ENCODE results near the gene ARHGAP6.
"Not testable (repeated sequence)": the region's sequence is repeated elsewhere in the genome, so short reads cannot be mapped to it uniquely, and the experiment has no call there.

The ARHGAP6 gene

GRCh38 chrX:11519234-11519633 lies 146.5 kb downstream of the ARHGAP6 start:
- DNase-seq (ENCODE audit: low spot score): not testable (repeated sequence)

- no peak for DNase-seq (ENCODE audit: low spot score)
Measured at GRCh38 chrX:11509786-11510185, 155.9 kb downstream of the ARHGAP6 start.

- no peak for DNase-seq (ENCODE audit: low spot score)
Measured at GRCh38 chrX:11504234-11504633, 161.5 kb downstream of the ARHGAP6 start.

GRCh38 chrX:11499076-11500044 lies 166.4 kb downstream of the ARHGAP6 start:
- DNase-seq (ENCODE audit: low spot score): no peak

DNA sequence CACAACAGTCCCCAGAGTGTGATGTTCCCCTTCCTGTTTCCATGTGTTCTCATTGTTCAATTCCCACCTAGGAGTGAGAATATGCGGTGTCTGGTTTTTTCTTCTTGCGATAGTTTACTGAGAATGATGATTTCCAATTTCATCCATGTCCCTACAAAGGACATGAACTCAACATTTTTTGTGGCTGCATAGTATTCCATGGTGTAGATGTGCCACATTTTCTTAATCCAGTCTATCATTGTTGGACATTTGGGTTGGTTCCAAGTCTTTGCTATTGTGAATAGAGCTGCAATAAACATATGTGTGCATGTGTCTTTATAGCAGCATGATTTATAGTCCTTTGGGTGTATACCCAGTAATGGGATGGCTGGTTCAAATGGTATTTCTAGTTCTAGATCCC lies 174.3 kb downstream of the ARHGAP6 start:
- not testable (repeated sequence) for DNase-seq (ENCODE audit: low spot score)

- DNase-seq (ENCODE audit: low spot score): no peak
Measured at GRCh38 chrX:11484290-11484689, 181.4 kb downstream of the ARHGAP6 start.

- DNase-seq (ENCODE audit: low spot score): no peak
Measured at GRCh38 chrX:11481035-11481434, 184.7 kb downstream of the ARHGAP6 start.

DNA sequence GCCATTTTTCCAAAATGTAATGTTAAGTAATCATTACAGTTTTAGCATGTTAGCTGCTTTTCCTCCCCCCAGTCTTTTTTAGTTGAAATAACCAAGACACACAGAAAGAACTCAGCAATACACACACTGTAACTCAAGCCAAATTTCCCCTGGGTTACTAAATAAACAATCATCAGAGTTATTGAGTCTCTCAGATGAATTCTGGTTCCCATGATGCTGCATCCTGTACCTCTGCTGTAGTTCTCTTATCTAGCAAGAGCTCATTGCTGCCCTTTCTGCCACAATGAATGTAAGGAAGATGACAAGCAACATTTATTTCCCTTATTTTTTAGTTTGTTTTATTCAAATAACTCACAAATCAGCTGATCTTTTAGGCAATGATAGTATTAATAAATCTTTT lies 185.1 kb downstream of the ARHGAP6 start:
- no peak for DNase-seq (ENCODE audit: low spot score)

DNA sequence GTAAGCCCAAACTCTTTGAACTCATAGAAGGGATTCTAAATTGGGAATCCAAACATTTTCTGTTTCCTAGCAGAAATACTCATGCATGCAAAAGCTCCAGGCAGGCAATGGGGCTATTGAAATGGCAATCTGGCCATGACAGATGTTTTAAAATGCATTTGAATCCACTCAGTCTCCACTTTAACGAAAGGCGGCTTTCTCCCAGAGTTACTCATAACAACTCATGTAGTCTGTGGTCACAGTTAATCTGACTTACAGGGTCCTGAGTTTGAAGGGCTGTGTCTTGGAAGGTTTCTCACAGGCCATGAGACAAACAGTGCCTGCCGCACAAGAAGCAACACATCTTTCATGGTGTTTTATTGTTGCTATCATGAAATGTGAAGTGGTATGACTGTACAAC lies 186.8 kb downstream of the ARHGAP6 start:
- DNase-seq (ENCODE audit: low spot score): no peak

DNA sequence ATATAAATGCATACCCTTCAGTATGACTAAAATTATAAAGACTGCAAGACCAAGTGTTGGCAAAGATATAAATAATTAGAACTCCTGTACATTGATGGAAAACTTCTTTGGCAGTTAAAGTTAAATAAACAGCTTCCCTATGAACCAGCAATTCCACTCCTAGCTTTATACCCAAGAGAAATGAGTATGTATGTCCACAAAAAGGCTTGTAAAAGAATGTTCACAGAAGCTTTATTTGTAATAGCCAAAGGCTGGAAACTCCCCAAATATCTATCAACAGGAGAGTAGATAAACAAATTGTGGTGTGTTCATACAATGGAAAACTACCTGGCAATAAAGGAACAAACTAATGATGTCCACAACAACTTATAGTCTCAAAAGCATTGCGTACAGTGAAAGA lies 187.7 kb downstream of the ARHGAP6 start:
- no peak for DNase-seq (ENCODE audit: low spot score)

- DNase-seq (ENCODE audit: low spot score): no peak
Measured at GRCh38 chrX:11474576-11474975, 191.1 kb downstream of the ARHGAP6 start.

DNA sequence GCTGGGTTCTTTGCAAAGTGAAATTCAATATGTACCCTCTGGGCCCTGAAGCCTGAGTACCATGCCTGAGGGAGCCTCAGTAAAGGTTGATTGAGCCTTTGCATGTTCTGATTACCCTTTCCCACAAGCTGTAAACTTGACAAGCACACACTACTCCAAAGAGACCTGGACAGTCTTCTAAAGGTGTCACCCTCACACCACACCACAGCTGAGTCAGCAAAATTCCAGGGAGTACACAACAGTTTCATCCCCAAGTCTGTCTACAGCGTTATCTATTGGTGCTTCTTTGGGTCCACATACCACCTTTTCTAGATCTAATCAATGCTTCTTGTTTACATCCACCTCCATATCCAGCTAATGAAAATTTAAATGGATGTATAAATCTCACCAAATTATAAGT lies 191.7 kb downstream of the ARHGAP6 start:
- no peak for DNase-seq (ENCODE audit: low spot score)

GRCh38 chrX:11472879-11473278 lies 192.8 kb downstream of the ARHGAP6 start:
- DNase-seq (ENCODE audit: low spot score): no peak

GRCh38 chrX:11472381-11472780 lies 193.3 kb downstream of the ARHGAP6 start:
- no peak for DNase-seq (ENCODE audit: low spot score)

DNA sequence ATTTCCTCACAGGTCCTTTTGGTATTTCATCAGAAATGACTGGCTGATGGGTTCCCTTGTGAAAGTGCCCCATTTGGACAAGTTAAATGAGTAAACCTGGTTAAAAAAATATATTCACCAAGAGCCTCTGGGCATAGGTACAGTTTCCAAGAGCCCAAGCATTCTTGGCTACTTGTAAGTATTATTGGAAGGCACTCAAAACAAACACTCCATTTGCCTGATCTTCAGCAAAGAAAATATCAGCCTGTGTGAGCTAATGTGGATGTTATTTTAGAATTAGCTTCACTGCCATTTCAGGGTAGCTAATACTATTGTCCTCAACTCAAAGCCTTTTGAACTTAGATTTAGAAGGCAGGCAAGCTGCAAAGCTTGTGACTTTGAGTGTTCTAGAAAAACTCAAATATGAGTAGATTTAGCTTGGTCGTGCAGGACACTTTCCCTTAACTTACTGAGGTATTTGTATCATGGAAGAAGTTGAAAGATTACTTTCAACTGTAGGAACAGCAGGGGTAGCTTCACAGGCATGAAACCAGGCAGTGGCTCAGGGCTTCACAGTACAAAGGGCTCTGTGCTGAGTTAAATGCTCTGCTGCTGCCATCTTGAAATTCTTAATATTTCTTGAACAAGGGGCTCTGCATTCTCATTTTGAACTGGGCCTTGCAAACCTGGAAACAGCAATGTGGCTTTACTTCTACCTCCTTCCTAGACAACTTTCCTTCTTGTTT lies 195.3 kb downstream of the ARHGAP6 start:
- no peak for DNase-seq (ENCODE audit: low spot score)

DNA sequence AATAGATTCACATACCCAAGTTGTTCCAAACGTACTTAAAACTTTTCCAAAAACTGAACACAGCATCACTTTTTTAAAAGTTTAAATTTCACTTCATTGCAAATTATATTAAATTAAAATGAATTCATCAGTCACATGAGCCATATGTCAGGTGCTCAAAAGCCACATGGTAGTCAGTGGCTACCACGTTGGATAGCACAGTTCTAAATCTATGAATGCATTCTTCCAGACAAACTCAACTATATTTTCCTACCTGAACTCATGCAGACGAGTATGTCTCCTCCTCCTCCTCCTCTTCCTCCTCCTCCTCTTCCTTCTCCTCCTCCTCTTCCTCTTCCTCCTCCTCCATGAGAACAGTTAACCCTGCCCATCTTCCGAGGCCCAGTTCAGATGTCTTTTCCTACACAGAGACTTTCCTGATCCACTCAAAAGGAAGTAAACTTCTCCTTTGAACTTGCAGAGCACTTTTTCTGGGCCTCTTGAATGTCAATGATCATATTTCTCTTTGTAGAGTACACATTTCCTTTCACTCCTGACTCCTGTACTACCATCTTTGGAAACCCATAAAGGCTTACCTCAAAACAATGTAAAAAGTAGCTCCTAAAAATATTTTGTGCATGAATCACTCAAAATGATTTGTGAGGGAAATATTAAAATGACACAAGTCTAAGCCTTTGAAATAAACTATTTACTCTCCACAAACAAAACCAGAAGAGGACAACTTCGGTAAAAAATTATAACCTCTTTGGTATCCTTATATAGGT lies 199.9 kb downstream of the ARHGAP6 start:
- no peak for DNase-seq (ENCODE audit: low spot score)

DNA sequence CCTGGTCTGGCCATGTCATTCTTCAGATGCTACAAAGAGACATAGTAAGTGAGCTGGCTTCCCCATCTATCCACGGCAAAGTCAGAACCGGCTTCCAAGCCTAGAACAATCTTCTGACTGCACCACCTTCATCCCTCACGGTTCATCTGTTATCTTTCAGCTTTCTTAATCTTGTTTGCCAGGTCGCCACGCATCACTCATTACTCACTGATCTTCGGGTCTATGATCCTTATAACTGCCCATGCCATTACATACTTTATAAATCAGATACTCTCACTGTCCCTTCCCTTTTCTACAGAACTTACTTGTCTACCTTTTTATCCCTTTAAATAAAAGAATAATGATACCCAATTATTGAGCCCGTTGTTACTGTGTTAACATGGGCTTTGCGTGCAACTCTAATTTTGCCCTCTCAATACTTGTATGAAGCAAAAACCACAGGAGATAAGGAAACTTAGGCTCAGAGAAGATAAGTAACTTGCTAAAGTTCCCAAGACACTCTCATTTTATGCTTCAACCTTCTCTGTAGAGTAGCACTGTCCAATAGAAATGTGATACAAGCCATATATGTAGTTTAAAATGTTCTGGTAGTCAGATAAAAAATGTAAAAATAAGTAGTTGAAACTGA lies 200.8 kb downstream of the ARHGAP6 start:
- no peak for DNase-seq (ENCODE audit: low spot score)

GRCh38 chrX:11464380-11464779 lies 201.3 kb downstream of the ARHGAP6 start:
- no peak for DNase-seq (ENCODE audit: low spot score)

- DNase-seq (ENCODE audit: low spot score): no peak
Measured at GRCh38 chrX:11462648-11463047, 203.1 kb downstream of the ARHGAP6 start.

DNA sequence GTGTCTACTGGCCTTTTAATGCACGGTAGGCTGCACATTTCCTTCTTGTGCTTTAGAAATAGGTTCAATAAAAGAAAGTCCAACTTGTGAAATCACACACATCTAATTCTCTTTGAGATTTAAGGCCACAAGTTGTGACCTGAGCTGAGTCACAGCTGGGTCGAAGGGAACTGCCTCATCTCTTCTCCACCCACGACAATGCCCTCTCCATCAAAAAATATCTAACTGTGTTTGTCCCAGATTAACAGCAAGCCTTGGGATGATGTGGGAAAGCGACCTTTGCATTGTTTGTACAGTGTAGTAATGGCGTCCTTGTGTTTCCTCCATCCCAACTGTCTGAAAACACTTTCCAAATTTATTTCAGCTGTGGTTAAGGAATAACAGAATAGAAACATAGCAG lies 203.6 kb downstream of the ARHGAP6 start:
- DNase-seq (ENCODE audit: low spot score): no peak

DNA sequence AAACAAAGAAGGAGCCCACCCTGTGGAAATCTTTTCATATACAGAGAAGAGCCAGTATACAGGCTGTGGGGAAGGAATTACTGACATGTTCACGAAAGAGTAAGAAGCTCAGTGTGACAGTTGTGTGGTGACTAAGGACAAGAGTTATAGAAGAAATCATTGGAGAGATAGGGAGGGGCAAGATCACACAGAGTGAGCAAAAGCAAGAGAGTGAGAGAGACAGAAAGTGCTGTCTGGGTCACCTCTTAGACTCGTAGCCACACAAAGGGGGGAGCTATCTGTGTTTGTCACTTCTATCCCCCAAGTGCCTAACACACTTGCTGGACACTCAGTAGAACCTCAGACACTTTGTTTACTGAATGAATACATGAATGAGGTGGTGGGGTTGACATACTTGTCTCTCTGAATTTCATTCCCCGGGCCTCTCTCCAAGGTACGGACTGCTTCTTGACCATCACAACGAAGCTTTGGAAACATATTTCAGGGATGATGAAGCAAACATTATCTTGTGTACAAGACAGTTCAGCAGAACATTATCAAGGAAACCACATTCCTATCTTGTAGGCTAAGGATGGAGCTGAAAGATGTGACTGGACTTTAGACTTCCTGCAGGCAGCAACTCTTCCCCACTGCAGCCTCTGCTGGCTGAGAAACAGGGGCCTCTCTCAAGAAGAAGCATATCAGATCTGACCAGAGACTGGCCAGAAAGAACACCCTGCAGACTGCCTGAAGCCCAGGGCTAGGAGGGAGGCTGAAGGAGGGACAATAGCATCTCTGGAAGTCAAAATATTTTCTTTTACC lies 204.3 kb downstream of the ARHGAP6 start:
- DNase-seq (ENCODE audit: low spot score): no peak
